ENCODE data around the gene EFNA5. TPM values are rescaled to one million over a fixed set of nuclear protein-coding genes. Genes with fewer than 3 reads are reported as not detected.

Gene EFNA5
- polyA plus RNA-seq, 3 donors, result 0.01 TPM; not detected in 2

DNA sequence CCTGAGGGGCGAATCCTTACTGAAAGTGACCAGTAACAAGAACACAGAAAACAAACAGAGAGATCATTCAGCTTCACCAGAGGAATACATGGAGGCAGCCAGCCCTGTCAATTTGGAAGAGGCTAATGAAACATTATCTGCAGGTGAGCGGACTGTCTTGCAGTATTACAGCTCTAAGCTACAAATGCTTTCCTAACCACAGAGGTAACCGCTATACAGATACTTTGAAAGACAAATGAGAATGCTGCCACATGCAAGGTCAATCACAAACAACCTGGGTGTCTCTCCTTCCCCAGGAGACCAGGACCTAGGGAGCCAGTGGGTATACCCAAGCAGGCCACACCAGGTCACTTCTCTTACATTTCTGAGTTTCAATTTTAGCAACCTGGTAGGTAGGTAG lies 30.2 kb downstream of the EFNA5 start:
- Mint-ChIP-seq H3K4me3 (no peak overlapping the region), H3K4me1 (no peaks in the 10 kb centered on the region), H3K9me3 (peaks cover 0 to 2% (median 0%) of the 10 kb centered on the region in 7 donors), H3K36me3 (no peaks in the 10 kb centered on the region), H3K27me3 (ENCODE audit: low read depth in 3 of 3) (peaks cover 0 to 1% (median 0%) of the 10 kb centered on the region in 3 donors), H3K27ac (no peak overlapping the region)
- TF ChIP-seq, protein P1, sequence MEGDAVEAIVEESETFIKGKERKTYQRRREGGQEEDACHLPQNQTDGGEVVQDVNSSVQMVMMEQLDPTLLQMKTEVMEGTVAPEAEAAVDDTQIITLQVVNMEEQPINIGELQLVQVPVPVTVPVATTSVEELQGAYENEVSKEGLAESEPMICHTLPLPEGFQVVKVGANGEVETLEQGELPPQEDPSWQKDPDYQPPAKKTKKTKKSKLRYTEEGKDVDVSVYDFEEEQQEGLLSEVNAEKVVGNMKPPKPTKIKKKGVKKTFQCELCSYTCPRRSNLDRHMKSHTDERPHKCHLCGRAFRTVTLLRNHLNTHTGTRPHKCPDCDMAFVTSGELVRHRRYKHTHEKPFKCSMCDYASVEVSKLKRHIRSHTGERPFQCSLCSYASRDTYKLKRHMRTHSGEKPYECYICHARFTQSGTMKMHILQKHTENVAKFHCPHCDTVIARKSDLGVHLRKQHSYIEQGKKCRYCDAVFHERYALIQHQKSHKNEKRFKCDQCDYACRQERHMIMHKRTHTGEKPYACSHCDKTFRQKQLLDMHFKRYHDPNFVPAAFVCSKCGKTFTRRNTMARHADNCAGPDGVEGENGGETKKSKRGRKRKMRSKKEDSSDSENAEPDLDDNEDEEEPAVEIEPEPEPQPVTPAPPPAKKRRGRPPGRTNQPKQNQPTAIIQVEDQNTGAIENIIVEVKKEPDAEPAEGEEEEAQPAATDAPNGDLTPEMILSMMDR (IDR thresholded peaks at IDR 0.05), result no peak
- no peaks in the 10 kb centered on the region for H3K4me1 ChIP-seq (ENCODE audit: control insufficient read depth in 1 of 2, insufficient read depth in 2 of 2, low read length in 2 of 2)
- no peak overlapping the region for H3K9ac ChIP-seq (ENCODE audit: insufficient read depth, low read length, poor library complexity, severe bottlenecking)
- no peak for DNase-seq
- H4K20me1 ChIP-seq (ENCODE audit: insufficient read depth, low read length), result no peaks in the 10 kb centered on the region
- H3K27ac ChIP-seq (ENCODE audit: low read depth in 1 of 2, low read length in 2 of 2), result no peak overlapping the region
- 100% methylated on average over 2 of the region's 3 CpGs for WGBS (ENCODE audit: insufficient coverage)
- intact Hi-C loops (cut with micrococcal nuclease), result no loop called here
- no peaks in the 10 kb centered on the region for H3K27me3 ChIP-seq (ENCODE audit: control insufficient read depth in 2 of 2, insufficient read depth in 2 of 2, low read length in 2 of 2)
- H2AFZ ChIP-seq (ENCODE audit: insufficient read depth, low read depth, low read length, poor library complexity, severe bottlenecking), result no peak overlapping the region
- H3K9me3 ChIP-seq (replicated peaks in 1 of 2; ENCODE audit: control insufficient read depth in 1 of 2, insufficient read depth in 1 of 2, low read length in 2 of 2), result no peaks in the 10 kb centered on the region
- H3K79me2 ChIP-seq (ENCODE audit: insufficient read depth, low read length), result no peaks in the 10 kb centered on the region
- no peak overlapping the region for H3K4me2 ChIP-seq (replicated peaks; ENCODE audit: extremely low read depth, low read length, poor library complexity, severe bottlenecking)
- no peak overlapping the region for H3K4me3 ChIP-seq (replicated peaks in 1 of 3; ENCODE audit: low read depth in 2 of 3, low read length in 3 of 3)
- H3K36me3 ChIP-seq (replicated peaks in 1 of 2; ENCODE audit: control insufficient read depth in 1 of 2, insufficient read depth in 2 of 2, low read length in 2 of 2), result no peaks in the 10 kb centered on the region

DNA sequence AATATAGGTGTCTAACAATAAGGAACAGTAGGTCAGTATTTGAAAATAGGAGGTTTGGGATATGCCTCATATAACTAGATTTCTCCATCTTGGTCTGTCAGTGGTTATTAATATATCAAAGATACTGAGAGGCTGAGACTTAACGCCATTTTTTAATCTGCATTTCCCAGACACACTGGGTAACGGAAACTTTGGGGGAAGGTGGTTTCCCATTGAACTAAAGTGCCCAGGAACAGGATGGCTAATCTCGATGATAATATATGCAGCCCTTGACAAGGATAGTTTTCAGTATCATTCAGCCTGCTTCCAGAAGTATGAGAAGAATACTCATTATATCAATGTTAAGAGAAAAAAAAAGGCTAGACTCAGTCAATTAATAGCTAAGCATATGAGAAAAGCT lies 30.7 kb downstream of the EFNA5 start:
- H3K4me1 ChIP-seq (ENCODE audit: control insufficient read depth in 1 of 2, insufficient read depth in 2 of 2, low read length in 2 of 2), result no peaks in the 10 kb centered on the region
- no peak overlapping the region for H3K27ac ChIP-seq (ENCODE audit: low read depth in 1 of 2, low read length in 2 of 2)
- H3K36me3 ChIP-seq (replicated peaks in 1 of 2; ENCODE audit: control insufficient read depth in 1 of 2, insufficient read depth in 2 of 2, low read length in 2 of 2), result no peaks in the 10 kb centered on the region
- H3K79me2 ChIP-seq (ENCODE audit: insufficient read depth, low read length), result no peaks in the 10 kb centered on the region
- no peaks in the 10 kb centered on the region for H3K9me3 ChIP-seq (replicated peaks in 1 of 2; ENCODE audit: control insufficient read depth in 1 of 2, insufficient read depth in 1 of 2, low read length in 2 of 2)
- Mint-ChIP-seq H3K4me3 (no peak overlapping the region), H3K36me3 (no peaks in the 10 kb centered on the region), H3K4me1 (no peaks in the 10 kb centered on the region), H3K27ac (no peak overlapping the region), H3K27me3 (ENCODE audit: low read depth in 3 of 3) (peaks cover 0 to 1% (median 0%) of the 10 kb centered on the region in 3 donors), H3K9me3 (peaks cover 0 to 2% (median 0%) of the 10 kb centered on the region in 7 donors)
- H3K9ac ChIP-seq (ENCODE audit: insufficient read depth, low read length, poor library complexity, severe bottlenecking), result no peak overlapping the region
- WGBS (ENCODE audit: insufficient coverage), result no CpG with 5 or more reads among the region's 3 CpGs
- H3K4me2 ChIP-seq (replicated peaks; ENCODE audit: extremely low read depth, low read length, poor library complexity, severe bottlenecking), result no peak overlapping the region
- no peaks in the 10 kb centered on the region for H3K27me3 ChIP-seq (ENCODE audit: control insufficient read depth in 2 of 2, insufficient read depth in 2 of 2, low read length in 2 of 2)
- H2AFZ ChIP-seq (ENCODE audit: insufficient read depth, low read depth, low read length, poor library complexity, severe bottlenecking), result no peak overlapping the region
- intact Hi-C loops (cut with micrococcal nuclease), result no loop called here
- DNase-seq, result no peak
- H3K4me3 ChIP-seq (replicated peaks in 1 of 3; ENCODE audit: low read depth in 2 of 3, low read length in 3 of 3), result no peak overlapping the region
- no peaks in the 10 kb centered on the region for H4K20me1 ChIP-seq (ENCODE audit: insufficient read depth, low read length)
- TF ChIP-seq, protein P1 (IDR thresholded peaks at IDR 0.05), result no peak

Measured in CD14-positive monocyte (primary cell).